Testis (tissue), 2 donors: ENCODE measurements around the gene CDS2.

Experiments
- POLR2A ChIP-seq: fragments of 450-650 bp; IDR thresholded peaks from one replicate; pipeline ENCODE4 v1.6.1; 2017; ENCODE audit warnings: antibody characterized with exemption, mild to moderate bottlenecking, moderate library complexity
- TF ChIP-seq, protein P1 (sequence below), 3 experiments: fragments of 450-650 bp in 2 of 3; fragments of 200-600 bp in 1 of 3; sonication (generic) in 1 of 3; IDR thresholded peaks; one replicate each; pipeline ENCODE4 v1.5.1; 2016 to 2019; ENCODE audit warnings: antibody characterized with exemption in 3 of 3, mild to moderate bottlenecking in 2 of 3, moderate library complexity in 1 of 3

GRCh38 chr20:5077761-5078387, 48.9 kb upstream of the CDS2 start:
- TF ChIP-seq, protein P1, sequence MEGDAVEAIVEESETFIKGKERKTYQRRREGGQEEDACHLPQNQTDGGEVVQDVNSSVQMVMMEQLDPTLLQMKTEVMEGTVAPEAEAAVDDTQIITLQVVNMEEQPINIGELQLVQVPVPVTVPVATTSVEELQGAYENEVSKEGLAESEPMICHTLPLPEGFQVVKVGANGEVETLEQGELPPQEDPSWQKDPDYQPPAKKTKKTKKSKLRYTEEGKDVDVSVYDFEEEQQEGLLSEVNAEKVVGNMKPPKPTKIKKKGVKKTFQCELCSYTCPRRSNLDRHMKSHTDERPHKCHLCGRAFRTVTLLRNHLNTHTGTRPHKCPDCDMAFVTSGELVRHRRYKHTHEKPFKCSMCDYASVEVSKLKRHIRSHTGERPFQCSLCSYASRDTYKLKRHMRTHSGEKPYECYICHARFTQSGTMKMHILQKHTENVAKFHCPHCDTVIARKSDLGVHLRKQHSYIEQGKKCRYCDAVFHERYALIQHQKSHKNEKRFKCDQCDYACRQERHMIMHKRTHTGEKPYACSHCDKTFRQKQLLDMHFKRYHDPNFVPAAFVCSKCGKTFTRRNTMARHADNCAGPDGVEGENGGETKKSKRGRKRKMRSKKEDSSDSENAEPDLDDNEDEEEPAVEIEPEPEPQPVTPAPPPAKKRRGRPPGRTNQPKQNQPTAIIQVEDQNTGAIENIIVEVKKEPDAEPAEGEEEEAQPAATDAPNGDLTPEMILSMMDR (IDR thresholded peaks at IDR 0.05): no peak
- TF ChIP-seq POLR2A: no peak
